Upper lobe of left lung (tissue), 6 donors: ENCODE measurements around the gene TTC12. TPM values are rescaled to one million over a fixed set of nuclear protein-coding genes. Genes with fewer than 3 reads are reported as not detected.

Experiments
- ATAC-seq, 2 donors: fragments of 200-7000 bp; cut with Tn5 transposase; one replicate each; pipeline ENCODE4 v1.9.1; 2022; ENCODE audit warnings: mild to moderate bottlenecking in 2 of 2, moderate library complexity in 2 of 2; ENCODE audit not compliant: low FRiP score in 2 of 2
- DNase-seq, 2 donors: peaks; one replicate each; pipeline ENCODE4 v3.0.0-alpha.2; 2019 to 2020
- H3K27ac ChIP-seq, 4 donors: fragments of 200-600 bp; sonication (generic); one replicate each; pipeline ENCODE4 v1.5.1; 2016 to 2019
- H3K27me3 ChIP-seq, 4 donors: fragments of 200-600 bp; sonication (generic); one replicate each; pipeline ENCODE4 v1.5.1; 2017 to 2019
- H3K36me3 ChIP-seq, 4 donors: fragments of 200-600 bp; sonication (generic); one replicate each; pipeline ENCODE4 v1.5.1; 2016 to 2019
- H3K4me1 ChIP-seq, 4 donors: fragments of 200-600 bp; sonication (generic); one replicate each; pipeline ENCODE4 v1.5.1; 2018 to 2019
- H3K4me3 ChIP-seq, 4 donors: fragments of 200-600 bp; sonication (generic); one replicate each; pipeline ENCODE4 v1.5.1; 2017 to 2019; ENCODE audit warnings: mild to moderate bottlenecking in 2 of 4, moderate library complexity in 1 of 4
- H3K9me3 ChIP-seq, 4 donors: fragments of 200-600 bp; sonication (generic); one replicate each; pipeline ENCODE4 v1.5.1; 2018 to 2019
- CTCF ChIP-seq, 6 experiments: fragments of 450-650 bp in 4 of 6; fragments of 200-600 bp in 2 of 6; sonication (generic) in 2 of 6; IDR thresholded peaks; one replicate each; pipeline ENCODE4 v1.5.1; 2016 to 2019; ENCODE audit warnings: antibody characterized with exemption in 6 of 6
- EP300 ChIP-seq, 4 donors: sonication (generic); formaldehyde crosslinking; IDR thresholded peaks; one replicate each; pipeline ENCODE4 v1.5.1; 2017; ENCODE audit warnings: antibody characterized with exemption in 4 of 4, control low read depth in 2 of 4
- POLR2A ChIP-seq, 4 donors: fragments of 450-650 bp; IDR thresholded peaks; one replicate each; pipeline ENCODE4 v1.5.1; 2016 to 2017; ENCODE audit warnings: antibody characterized with exemption in 4 of 4, mild to moderate bottlenecking in 2 of 4
- POLR2AphosphoS5 ChIP-seq, 2 donors: sonication (generic); formaldehyde crosslinking; IDR thresholded peaks; one replicate each; pipeline ENCODE4 v1.5.1; 2017; ENCODE audit warnings: antibody characterized with exemption in 2 of 2
- WGBS, 2 donors: methylation state at CpG; one replicate each; pipeline ENCODE4 v1.1.5; 2017 to 2018; 5-methylcytosine and 5-hydroxymethylcytosine counted together
- total RNA-seq, 6 donors: library from RNA; depleted of rRNA in 4 of 6; stranded (reverse); fragments of >200 nt in 4 of 6; gene quantifications; one replicate each; pipeline versions ENCODE4 v1.1.0 to v1.2.1, GENCODE V29; 2016 to 2021
- donor health status: DM: no; HTN: no; CAD: no; lungs with moderate emphysema.
- donor health status: DM: no; HTN: yes; CAD: no; lungs with severe emphysema.

Gene TTC12
- total RNA-seq, 6 donors from 2014 or later: 11.6 to 56.7 (median 16.1) TPM

GRCh38 chr11:113349528-113349927, 35.1 kb downstream of the TTC12 start:
- H3K4me1 ChIP-seq: no peaks in the 10 kb centered on the region
- H3K4me3 ChIP-seq: no peak overlapping the region
- H3K9me3 ChIP-seq: no peaks in the 10 kb centered on the region
- no peak for ATAC-seq
- TF ChIP-seq EP300 (IDR thresholded peaks at IDR 0.05): no peak
- TF ChIP-seq POLR2AphosphoS5 (IDR thresholded peaks at IDR 0.05): no peak
- TF ChIP-seq CTCF (IDR thresholded peaks at IDR 0.05): no peak
- no peak for TF ChIP-seq POLR2A (IDR thresholded peaks at IDR 0.05)
- no peak overlapping the region for H3K27ac ChIP-seq
- DNase-seq: no peak
- peaks cover 7 to 45% (median 26%) of the 10 kb centered on the region in 4 donors for H3K36me3 ChIP-seq
- H3K27me3 ChIP-seq: no peaks in the 10 kb centered on the region
- WGBS, 2 donors: 98% methylated on average over 3 of the region's 3 CpGs

- Histone ChIP-seq H3K36me3 (peaks cover 7 to 44% (median 24%) of the 10 kb centered on the region in 4 donors), H3K27ac (no peak overlapping the region), H3K4me1 (no peaks in the 10 kb centered on the region), H3K9me3 (no peaks in the 10 kb centered on the region), H3K27me3 (no peaks in the 10 kb centered on the region), H3K4me3 (no peak overlapping the region)
- TF ChIP-seq CTCF (IDR thresholded peaks at IDR 0.05) (no peak), POLR2AphosphoS5 (IDR thresholded peaks at IDR 0.05) (no peak), EP300 (IDR thresholded peaks at IDR 0.05) (no peak), POLR2A (IDR thresholded peaks at IDR 0.05) (no peak)
- ATAC-seq: no peak
- DNase-seq: no peak
- 77 to 88% methylated on average over 11 of the region's 11 CpGs for WGBS, 2 donors
Observed at GRCh38 chr11:113350336-113351067, 36.1 kb downstream of the TTC12 start.

GRCh38 chr11:113351068-113351450, 36.7 kb downstream of the TTC12 start:
- H3K27ac ChIP-seq: no peak overlapping the region
- ATAC-seq (no peak), DNase-seq (no peak)
- H3K4me3 ChIP-seq: no peak overlapping the region
- TF ChIP-seq POLR2AphosphoS5 (IDR thresholded peaks at IDR 0.05): no peak
- H3K4me1 ChIP-seq: no peaks in the 10 kb centered on the region
- peaks cover 7 to 48% (median 27%) of the 10 kb centered on the region in 4 donors for H3K36me3 ChIP-seq
- WGBS, 2 donors: 86% methylated on average over 3 of the region's 3 CpGs
- H3K27me3 ChIP-seq: no peaks in the 10 kb centered on the region
- H3K9me3 ChIP-seq: peaks cover 0 to 4% (median under 1%) of the 10 kb centered on the region in 4 donors

- H3K4me3 ChIP-seq: no peak overlapping the region
- peaks cover 7 to 51% (median 30%) of the 10 kb centered on the region in 4 donors for H3K36me3 ChIP-seq
- WGBS, 2 donors: 89 to 92% methylated on average over 4 of the region's 4 CpGs
- no peaks in the 10 kb centered on the region for H3K4me1 ChIP-seq
- no peak for DNase-seq
- TF ChIP-seq CTCF (IDR thresholded peaks at IDR 0.05): no peak
- TF ChIP-seq EP300 (IDR thresholded peaks at IDR 0.05): no peak
- TF ChIP-seq POLR2AphosphoS5 (IDR thresholded peaks at IDR 0.05): no peak
- TF ChIP-seq POLR2A (IDR thresholded peaks at IDR 0.05): no peak
- H3K27me3 ChIP-seq: no peaks in the 10 kb centered on the region
- ATAC-seq: no peak
- H3K27ac ChIP-seq: no peak overlapping the region
- H3K9me3 ChIP-seq: peaks cover 0 to 9% (median 5%) of the 10 kb centered on the region in 4 donors
Observed at GRCh38 chr11:113351480-113351879, 37.1 kb downstream of the TTC12 start.

GRCh38 chr11:113356203-113356602, 41.8 kb downstream of the TTC12 start:
- H3K27me3 ChIP-seq: no peaks in the 10 kb centered on the region
- TF ChIP-seq CTCF (IDR thresholded peaks at IDR 0.05): no peak
- TF ChIP-seq POLR2A (IDR thresholded peaks at IDR 0.05): no peak
- TF ChIP-seq POLR2AphosphoS5 (IDR thresholded peaks at IDR 0.05): no peak
- TF ChIP-seq EP300 (IDR thresholded peaks at IDR 0.05): no peak

More at GRCh38 chr11:113356203-113356602, 41.8 kb downstream of the TTC12 start:
- peaks cover 1 to 73% (median 47%) of the 10 kb centered on the region in 4 donors for H3K36me3 ChIP-seq
- H3K27ac ChIP-seq: no peak overlapping the region
- H3K9me3 ChIP-seq: peaks cover 0 to 11% (median 7%) of the 10 kb centered on the region in 4 donors
- H3K4me3 ChIP-seq: no peak overlapping the region
- WGBS, 2 donors: 94 to 98% methylated on average over 3 of the region's 3 CpGs
- ATAC-seq: no peak
- H3K4me1 ChIP-seq: no peaks in the 10 kb centered on the region
- DNase-seq: no peak
